Sigmoid colon (tissue), 7 donors: Measurements from ENCODE around the gene LAMA4. TPM values are rescaled to one million over a fixed set of nuclear protein-coding genes. Genes with fewer than 3 reads are reported as not detected.

Experiments used
- DNase-seq: peaks from one replicate; pipeline ENCODE4 v3.0.0-alpha.2; 2019
- H3K27ac ChIP-seq, 4 donors: fragments of 200-600 bp; sonication (generic); one replicate each; pipeline ENCODE4 v1.5.1; 2016 to 2019; ENCODE audit warnings: mild to moderate bottlenecking in 1 of 4
- H3K27me3 ChIP-seq, 3 donors: fragments of 200-600 bp; sonication (generic); one replicate each; pipeline ENCODE4 v1.5.1; 2019; ENCODE audit warnings: mild to moderate bottlenecking in 1 of 3
- H3K36me3 ChIP-seq, 4 donors: fragments of 200-600 bp; sonication (generic); one replicate each; pipeline ENCODE4 v1.5.1; 2016 to 2019
- H3K4me1 ChIP-seq, 4 donors: fragments of 200-600 bp; sonication (generic); one replicate each; pipeline ENCODE4 v1.5.1; 2017 to 2019
- H3K4me3 ChIP-seq, 4 donors: fragments of 200-600 bp; sonication (generic); one replicate each; pipeline ENCODE4 v1.5.1; 2017 to 2019; ENCODE audit warnings: mild to moderate bottlenecking in 2 of 4, moderate library complexity in 1 of 4
- H3K9me3 ChIP-seq, 4 donors: fragments of 200-600 bp in 3 of 4; sonication (generic) in 3 of 4; one replicate each; pipeline versions ENCODE4 v1.5.1 to v1.6.1; 2013 to 2019
- CTCF ChIP-seq, 4 experiments: fragments of 450-650 bp in 3 of 4; fragments of 200-600 bp in 1 of 4; IDR thresholded peaks; one replicate each; pipeline ENCODE4 v1.5.1; 2016 to 2019; ENCODE audit warnings: antibody characterized with exemption in 4 of 4, mild to moderate bottlenecking in 3 of 4, moderate library complexity in 2 of 4
- EP300 ChIP-seq, 4 donors: sonication (generic); formaldehyde crosslinking; IDR thresholded peaks; one replicate each; pipeline ENCODE4 v1.6.1; 2017; ENCODE audit warnings: antibody characterized with exemption in 4 of 4
- POLR2A ChIP-seq, 2 donors: fragments of 450-650 bp; IDR thresholded peaks; one replicate each; pipeline ENCODE4 v1.6.1; 2016; ENCODE audit warnings: antibody characterized with exemption in 2 of 2, mild to moderate bottlenecking in 2 of 2, moderate library complexity in 2 of 2
- POLR2AphosphoS5 ChIP-seq, 4 donors: sonication (generic); formaldehyde crosslinking; IDR thresholded peaks; one replicate each; pipeline ENCODE4 v1.6.1; 2017; ENCODE audit warnings: antibody characterized with exemption in 4 of 4
- WGBS, 2 donors: extraction: QIAGEN DNeasy Blood & Tissue Kit; methylation state at CpG; one replicate each; pipeline ENCODE4 v1.1.7; 2013; 5-methylcytosine and 5-hydroxymethylcytosine counted together
- intact Hi-C: fragments of 100-400 bp; cut with DNase I; formaldehyde crosslinking; loops from one replicate; pipeline ENCODE4 v1.15.1; 2023
- polyA plus RNA-seq, 3 donors: library from polyadenylated mRNA; stranded (reverse); fragments of 200-250 nt; gene quantifications; one replicate each; pipeline ENCODE4 v1.2.3, GENCODE V29; 2013
- total RNA-seq, 4 donors: library from RNA; depleted of rRNA; stranded (reverse); fragments of >200 nt; gene quantifications; one replicate each; pipeline ENCODE4 v1.1.0, GENCODE V29; 2016
- donor health status: healthy with polysubstance abuse.
- donor health status: Bipolar disorder and iron deficiency.
- donor health status: healthy.

LAMA4 gene
- total and polyA plus RNA-seq, 7 donors = 6.9 to 225 (median 95.3) TPM

DNA sequence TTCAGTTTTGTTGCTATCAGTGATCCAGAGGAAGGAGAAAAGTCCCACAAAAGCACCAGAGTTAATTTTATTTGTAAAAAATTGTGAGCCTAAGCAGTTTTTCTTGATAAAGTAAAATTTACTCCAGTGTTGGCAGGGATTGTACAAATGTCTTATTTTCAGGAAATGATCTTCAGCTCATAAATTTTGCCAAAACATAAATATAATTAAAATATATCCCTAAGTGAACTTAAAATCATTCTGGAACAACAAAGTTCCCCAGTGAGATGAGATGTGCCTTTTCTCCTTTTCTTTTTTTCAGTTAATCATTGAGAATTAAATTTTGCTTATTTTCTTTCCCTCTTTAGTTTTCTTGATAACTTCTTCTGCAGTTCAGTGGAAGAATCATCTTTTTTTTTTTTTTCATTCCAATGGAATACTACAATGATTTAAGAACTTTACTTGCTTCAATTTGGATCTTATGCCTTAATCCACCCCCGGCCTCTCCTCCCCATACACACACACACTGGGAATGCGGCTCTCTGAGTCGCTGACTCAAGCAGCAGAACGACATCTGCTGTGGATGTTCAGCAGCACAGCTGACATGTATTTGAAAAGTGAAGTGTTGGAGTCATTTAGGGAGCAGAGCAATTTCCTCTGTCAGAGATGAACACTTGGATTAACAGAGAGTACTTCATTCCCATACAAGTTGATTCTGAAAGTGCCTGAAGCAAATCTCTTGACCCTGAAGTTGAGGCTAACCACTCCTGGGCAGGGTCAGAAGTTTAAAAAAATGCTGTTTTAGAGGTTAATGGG, 27.7 kb upstream of the LAMA4 start:
- TF ChIP-seq POLR2AphosphoS5 (IDR thresholded peaks at IDR 0.05) (peak; percentile 7 to 45 (median 24)), CTCF (IDR thresholded peaks at IDR 0.05) (peak in 1 of 4 experiments; percentile 10), EP300 (IDR thresholded peaks at IDR 0.05) (no peak)
- intact Hi-C loops = no loop called here
- H3K27me3 ChIP-seq = no peaks in the 10 kb centered on the region
- H3K9me3 ChIP-seq = no peaks in the 10 kb centered on the region
- DNase-seq = peak; percentile 86
- H3K36me3 ChIP-seq = no peaks in the 10 kb centered on the region
- H3K27ac ChIP-seq = peak overlapping the region; percentile 48 to 66 (median 64)
- H3K4me3 ChIP-seq = no peak overlapping the region
- H3K4me1 ChIP-seq = peaks cover 0 to 40% (median 39%) of the 10 kb centered on the region in 4 donors
- 57 to 61% methylated on average over 4 of the region's 4 CpGs for WGBS, 2 donors

- Histone ChIP-seq H3K9me3 (no peaks in the 10 kb centered on the region), H3K27ac (peak overlapping the region; percentile 53 to 66 (median 61)), H3K36me3 (no peaks in the 10 kb centered on the region), H3K4me1 (peaks cover 0 to 40% (median 39%) of the 10 kb centered on the region in 4 donors), H3K27me3 (no peaks in the 10 kb centered on the region), H3K4me3 (no peak overlapping the region)
- intact Hi-C loops = no loop called here
- DNase-seq = no peak
- 67 to 77% methylated on average over 5 of the region's 5 CpGs for WGBS, 2 donors
- TF ChIP-seq POLR2A (IDR thresholded peaks at IDR 0.05) = no peak
These were observed 24.9 kb upstream of the LAMA4 start for GRCh38 chr6:112279031-112279935.

DNA sequence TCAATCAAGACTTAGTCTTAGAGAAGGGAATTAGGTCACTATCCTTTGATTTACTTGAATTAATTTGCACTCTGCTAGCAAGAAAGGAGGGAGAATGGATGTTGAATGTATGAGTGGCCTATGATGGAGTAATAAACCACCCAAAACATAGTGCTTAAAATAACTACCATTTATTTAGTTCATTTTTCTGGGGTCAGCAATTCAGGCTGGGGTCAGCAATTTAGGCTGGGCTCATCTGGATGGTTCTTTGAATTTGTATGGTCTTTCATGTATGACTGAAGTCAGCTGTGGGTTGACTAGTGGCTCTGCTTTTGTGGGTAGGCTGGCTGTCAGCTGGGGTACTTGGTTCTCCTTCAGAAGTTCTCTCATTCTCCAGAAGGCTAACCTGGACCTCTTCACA, 21.0 kb upstream of the LAMA4 start:
- Histone ChIP-seq H3K27me3 (no peaks in the 10 kb centered on the region), H3K36me3 (no peaks in the 10 kb centered on the region), H3K4me1 (peaks cover 0 to 18% (median 17%) of the 10 kb centered on the region in 4 donors), H3K4me3 (no peak overlapping the region), H3K9me3 (no peaks in the 10 kb centered on the region), H3K27ac (no peak overlapping the region)
- intact Hi-C loops = no loop called here
- TF ChIP-seq CTCF (IDR thresholded peaks at IDR 0.05) = no peak
- no peak for TF ChIP-seq EP300 (IDR thresholded peaks at IDR 0.05)
- TF ChIP-seq POLR2AphosphoS5 (IDR thresholded peaks at IDR 0.05) = no peak
- no peak for TF ChIP-seq POLR2A (IDR thresholded peaks at IDR 0.05)
- DNase-seq = no peak

- Histone ChIP-seq H3K4me1 (peaks cover 0 to 12% (median 11%) of the 10 kb centered on the region in 4 donors), H3K4me3 (no peak overlapping the region), H3K27me3 (no peaks in the 10 kb centered on the region), H3K9me3 (no peaks in the 10 kb centered on the region), H3K27ac (no peak overlapping the region), H3K36me3 (no peaks in the 10 kb centered on the region)
- 71% methylated on average over 1 of the region's 1 CpG for WGBS, 2 donors
- TF ChIP-seq POLR2A (IDR thresholded peaks at IDR 0.05) = no peak
- no peak for TF ChIP-seq POLR2AphosphoS5 (IDR thresholded peaks at IDR 0.05)
- TF ChIP-seq CTCF (IDR thresholded peaks at IDR 0.05) = no peak
- no peak for TF ChIP-seq EP300 (IDR thresholded peaks at IDR 0.05)
- intact Hi-C loops = no loop called here
- DNase-seq = no peak
These were observed 20.4 kb upstream of the LAMA4 start for GRCh38 chr6:112274774-112275173.

- TF ChIP-seq POLR2AphosphoS5 (IDR thresholded peaks at IDR 0.05) = no peak
- TF ChIP-seq EP300 (IDR thresholded peaks at IDR 0.05) = no peak
- DNase-seq = no peak
- WGBS, 2 donors = 78 to 86% methylated on average over 3 of the region's 3 CpGs
- Histone ChIP-seq H3K4me3 (no peak overlapping the region), H3K36me3 (no peaks in the 10 kb centered on the region), H3K4me1 (peaks cover 0 to 19% (median 14%) of the 10 kb centered on the region in 4 donors), H3K27ac (no peak overlapping the region), H3K27me3 (no peaks in the 10 kb centered on the region), H3K9me3 (no peaks in the 10 kb centered on the region)
- intact Hi-C loops = no loop called here
These were observed 18.4 kb upstream of the LAMA4 start for GRCh38 chr6:112272799-112273198.
